H1 (cell line): Measurements from ENCODE around the gene RGS5. TPM values are rescaled to one million over a fixed set of nuclear protein-coding genes. Genes with fewer than 3 reads are reported as not detected.

Experiments used
- CTCF ChIA-PET: fragments of 300-600 bp; sonication (Branson Sonifier 250); formaldehyde crosslinking; loops from one replicate; lab custom pipeline; 2021; ENCODE audit not compliant: partially characterized antibody; lab: Charles Lee
- POLR2A ChIA-PET: fragments of 300-600 bp; sonication (Branson Sonifier 250); formaldehyde crosslinking; loops from one replicate; lab custom pipeline; 2021; ENCODE audit warnings: inconsistent platforms; ENCODE audit not compliant: partially characterized antibody; lab: Charles Lee
- DNase-seq, 2 experiments: peaks; one replicate each; pipeline versions ENCODE4 v3.0.0 to v3.0.0-alpha.2; 2010 to 2022; ENCODE audit warnings: low spot score in 2 of 2, low read depth in 1 of 2, mixed read lengths in 1 of 2
- FAIRE-seq: peaks from 2 replicates; lab custom pipeline; 2011; peaks lifted over from hg19 to GRCh38; lab: Jason Lieb, UNC
- H2AFZ ChIP-seq: 2 replicates; pipeline ENCODE4 v1.8.1; 2012; ENCODE audit warnings: low read length, inconsistent platforms
- H2AK5ac ChIP-seq: 2 replicates; pipeline ENCODE4 v1.6.1; 2013; ENCODE audit warnings: low read depth, low read length
- H2BK120ac ChIP-seq: replicated peaks from 2 replicates; pipeline ENCODE3; 2013; ENCODE audit warnings: low read depth, low read length, inconsistent platforms
- H2BK12ac ChIP-seq: 2 replicates; pipeline ENCODE4 v1.6.1; 2013; ENCODE audit warnings: low read depth, low read length
- H2BK15ac ChIP-seq: 2 replicates; pipeline ENCODE4 v1.6.1; 2013; ENCODE audit warnings: low read length
- H2BK20ac ChIP-seq: 2 replicates; pipeline ENCODE4 v1.6.1; 2013; ENCODE audit warnings: low read length
- H2BK5ac ChIP-seq: 2 replicates; pipeline ENCODE4 v1.6.1; 2013; ENCODE audit warnings: low read depth, low read length
- H3K14ac ChIP-seq: 2 replicates; pipeline ENCODE4 v1.6.1; 2013; ENCODE audit warnings: inconsistent platforms; ENCODE audit not compliant: insufficient read length
- H3K18ac ChIP-seq: 2 replicates; pipeline ENCODE4 v1.6.1; 2013; ENCODE audit warnings: low read length; ENCODE audit errors: extremely low read depth
- H3K23ac ChIP-seq: 2 replicates; pipeline ENCODE4 v1.6.1; 2013; ENCODE audit warnings: inconsistent platforms; ENCODE audit not compliant: insufficient read length
- H3K23me2 ChIP-seq: 2 replicates; pipeline ENCODE4 v1.6.1; 2013; ENCODE audit warnings: low read depth, low read length
- H3K27ac ChIP-seq: 2 replicates; pipeline ENCODE4 v1.6.1; 2011; ENCODE audit warnings: low read depth, low read length, inconsistent platforms
- H3K27me3 ChIP-seq, 4 experiments: replicated peaks in 1 of 4; 1 replicate in 1 of 4; 2 replicates in 3 of 4; pipeline versions ENCODE4 v1.6.1 to v1.8.1; 2011 to 2013; ENCODE audit warnings: low read length in 3 of 4, mild to moderate bottlenecking in 3 of 4, inconsistent platforms in 2 of 4, mixed read lengths in 2 of 4, moderate library complexity in 1 of 4; ENCODE audit not compliant: control insufficient read depth in 3 of 4, insufficient read depth in 3 of 4; ENCODE audit errors: extremely low read depth in 1 of 4
- H3K36me3 ChIP-seq, 4 experiments: 2 replicates each; pipeline versions ENCODE4 v1.6.1 to v1.8.1; 2011 to 2013; ENCODE audit warnings: mild to moderate bottlenecking in 4 of 4, low read length in 3 of 4, moderate library complexity in 2 of 4, control low read depth in 1 of 4, inconsistent platforms in 1 of 4; ENCODE audit not compliant: insufficient read depth in 4 of 4, control insufficient read depth in 2 of 4
- H3K4ac ChIP-seq: replicated peaks from 2 replicates; pipeline ENCODE3; 2013; ENCODE audit warnings: low read length, low read depth, mixed read lengths, inconsistent platforms; ENCODE audit not compliant: insufficient read length
- H3K4me1 ChIP-seq, 4 experiments: replicated peaks in 1 of 4; 1 replicate in 1 of 4; 2 replicates in 3 of 4; pipeline versions ENCODE4 v1.6.1 to v1.8.1; 2011 to 2013; ENCODE audit warnings: low read length in 3 of 4, inconsistent platforms in 2 of 4, mixed read lengths in 1 of 4; ENCODE audit not compliant: insufficient read depth in 4 of 4, control insufficient read depth in 3 of 4
- H3K4me2 ChIP-seq, 2 experiments: 2 replicates each; pipeline versions ENCODE4 v1.6.1 to v1.8.1; 2011 to 2013; ENCODE audit warnings: low read depth in 2 of 2, low read length in 2 of 2, control low read depth in 1 of 2, inconsistent platforms in 1 of 2, mild to moderate bottlenecking in 1 of 2; ENCODE audit not compliant: insufficient read depth in 1 of 2
- H3K4me3 ChIP-seq, 4 experiments: fragments of 200-600, 300-600 bp in 1 of 4; sonication (generic), shearing (Covaris generic), sonication (Bioruptor Twin) in 1 of 4; 2 replicates each; pipeline versions ENCODE4 v1.5.1 to v1.8.1; 2011 to 2016; ENCODE audit warnings: low read length in 4 of 4, low read depth in 3 of 4, control low read depth in 2 of 4, inconsistent platforms in 2 of 4, mild to moderate bottlenecking in 2 of 4, mixed read lengths in 1 of 4, moderate library complexity in 1 of 4; ENCODE audit not compliant: insufficient read depth in 2 of 4; ENCODE audit errors: extremely low read depth in 1 of 4
- H3K56ac ChIP-seq: replicated peaks from 2 replicates; pipeline ENCODE3; 2013; ENCODE audit warnings: low read depth, mild to moderate bottlenecking, mixed read lengths, low read length, inconsistent platforms; ENCODE audit not compliant: insufficient read length
- H3K79me1 ChIP-seq: 2 replicates; pipeline ENCODE4 v1.6.1; 2013; ENCODE audit warnings: low read depth, low read length, control low read depth
- H3K79me2 ChIP-seq, 2 experiments: 2 replicates each; pipeline versions ENCODE4 v1.6.1 to v1.8.1; 2012 to 2013; ENCODE audit warnings: low read length in 2 of 2, mild to moderate bottlenecking in 2 of 2, inconsistent platforms in 1 of 2; ENCODE audit not compliant: insufficient read depth in 2 of 2, control insufficient read depth in 1 of 2
- H3K9ac ChIP-seq, 4 experiments: replicated peaks in 1 of 4; 1 replicate in 1 of 4; 2 replicates in 3 of 4; pipeline versions ENCODE4 v1.6.1 to v1.8.1; 2011 to 2013; ENCODE audit warnings: low read depth in 3 of 4, low read length in 3 of 4, control low read depth in 2 of 4, mild to moderate bottlenecking in 2 of 4, moderate library complexity in 2 of 4, inconsistent platforms in 1 of 4; ENCODE audit errors: extremely low read depth in 1 of 4
- H3K9me3 ChIP-seq, 2 experiments: 2 replicates each; pipeline versions ENCODE4 v1.6.1 to v1.8.1; 2012 to 2013; ENCODE audit warnings: mild to moderate bottlenecking in 2 of 2, moderate library complexity in 2 of 2, control low read depth in 1 of 2, inconsistent platforms in 1 of 2, low read depth in 1 of 2, low read length in 1 of 2, mixed read lengths in 1 of 2; ENCODE audit not compliant: insufficient read depth in 2 of 2
- H4K20me1 ChIP-seq, 2 experiments: replicated peaks in 1 of 2; 2 replicates each; pipeline versions ENCODE3 to v1.8.1; 2011 to 2013; ENCODE audit warnings: inconsistent platforms in 2 of 2, low read length in 2 of 2, mild to moderate bottlenecking in 1 of 2; ENCODE audit not compliant: insufficient read depth in 2 of 2, control insufficient read depth in 1 of 2
- H4K5ac ChIP-seq: 2 replicates; pipeline ENCODE4 v1.6.1; 2013; ENCODE audit warnings: low read length, low read depth, mixed read lengths, inconsistent platforms; ENCODE audit not compliant: insufficient read length
- H4K8ac ChIP-seq: 2 replicates; pipeline ENCODE4 v1.8.0; 2013; ENCODE audit warnings: mild to moderate bottlenecking, moderate library complexity, low read length, inconsistent platforms; ENCODE audit not compliant: insufficient read depth; ENCODE audit errors: extremely low read depth
- H4K91ac ChIP-seq: replicated peaks from 2 replicates; pipeline ENCODE3; 2013; ENCODE audit warnings: low read length, mixed read lengths, inconsistent platforms; ENCODE audit not compliant: insufficient read length
- BRCA1 ChIP-seq: IDR thresholded peaks from 2 replicates; pipeline ENCODE4 v1.6.1; 2012; ENCODE audit warnings: low read depth, low read length, improper control_type of control experiment
- MAX ChIP-seq: IDR thresholded peaks from 2 replicates; pipeline ENCODE4 v1.6.1; 2012; ENCODE audit warnings: inconsistent platforms
- POLR2A ChIP-seq, 2 experiments: IDR thresholded peaks; 1 replicate in 1 of 2; 2 replicates in 1 of 2; pipeline ENCODE4 v1.6.1; 2011; ENCODE audit warnings: low read depth in 2 of 2, low read length in 2 of 2, mild to moderate bottlenecking in 2 of 2; ENCODE audit errors: control extremely low read depth in 1 of 2
- POU5F1 ChIP-seq: IDR thresholded peaks from 2 replicates; pipeline ENCODE4 v1.6.1; 2011; ENCODE audit warnings: low read depth, mild to moderate bottlenecking, low read length, moderate library complexity
- SAP30 ChIP-seq: fragments of 300-600 bp; sonication (generic); IDR thresholded peaks from 2 replicates; pipeline ENCODE4 v1.7.1; 2012; ENCODE audit warnings: low read length, moderate library complexity, mild to moderate bottlenecking, inconsistent platforms; ENCODE audit not compliant: insufficient read depth, insufficient replicate concordance
- SRF ChIP-seq: IDR thresholded peaks from 2 replicates; pipeline ENCODE4 v1.6.1; 2011; ENCODE audit warnings: mild to moderate bottlenecking, low read depth, low read length, moderate library complexity
- TAF1 ChIP-seq: IDR thresholded peaks from 2 replicates; pipeline ENCODE4 v1.6.1; 2011; ENCODE audit warnings: mild to moderate bottlenecking, low read depth, low read length
- TAF7 ChIP-seq: optimal IDR thresholded peaks from 2 replicates; pipeline ENCODE3; 2011; ENCODE audit warnings: low read depth, mild to moderate bottlenecking, inconsistent platforms, low read length, moderate library complexity, borderline replicate concordance
- ZNF274 ChIP-seq: IDR thresholded peaks from 2 replicates; pipeline ENCODE4 v1.7.0; 2012; ENCODE audit warnings: low read length, borderline replicate concordance; ENCODE audit errors: extremely low read depth
- WGBS, 2 experiments: shearing (Covaris generic) in 1 of 2; methylation state at CpG; one replicate each; pipeline versions ENCODE4 v1.1.6 to v1.1.7; 2013 to 2015; ENCODE audit warnings: low lambda C conversion rate in 2 of 2, mixed read lengths in 2 of 2, inconsistent platforms in 1 of 2, low coverage in 1 of 2, missing lambda C conversion rate in 1 of 2; ENCODE audit not compliant: insufficient replicate concordance in 2 of 2, insufficient coverage in 1 of 2, insufficient read length in 1 of 2; ENCODE audit errors: extremely low coverage in 1 of 2, missing lambda C conversion rate in 1 of 2; 5-methylcytosine and 5-hydroxymethylcytosine counted together
- polyA plus RNA-seq, 7 experiments: library from polyadenylated mRNA; depleted of rRNA in 3 of 7; stranded (reverse) in 5 of 7; unstranded in 2 of 7; fragments of >200 nt in 5 of 7; fragments of 200-250 nt in 2 of 7; gene quantifications; 1 replicate in 5 of 7; 2 replicates in 1 of 7; 4 replicates in 1 of 7; pipeline versions ENCODE4 v1.2.1 to v1.2.3, GENCODE V29; 2011 to 2013; ENCODE audit warnings: missing spikeins in 2 of 7, mixed read lengths in 2 of 7
- total RNA-seq: library from RNA; stranded (reverse); fragmentation: NEBNext Ultra II Directional; extraction: Animal tissue kit (Norgen Biotek cat#: 25700); gene quantifications from 2 replicates; pipeline ENCODE4 v1.2.1, GENCODE V29; 2021
- TF ChIP-seq, protein P1 (sequence below): IDR thresholded peaks from 2 replicates; pipeline ENCODE4 v1.6.1; 2011; ENCODE audit warnings: low read depth, mild to moderate bottlenecking, low read length; ENCODE audit not compliant: insufficient read depth

The RGS5 gene
- total and polyA plus RNA-seq, 2 of the 8 experiments (the other 6 are each of a cell fraction or from before 2014, with no cell fraction given): 75.5 to 103 TPM

DNA sequence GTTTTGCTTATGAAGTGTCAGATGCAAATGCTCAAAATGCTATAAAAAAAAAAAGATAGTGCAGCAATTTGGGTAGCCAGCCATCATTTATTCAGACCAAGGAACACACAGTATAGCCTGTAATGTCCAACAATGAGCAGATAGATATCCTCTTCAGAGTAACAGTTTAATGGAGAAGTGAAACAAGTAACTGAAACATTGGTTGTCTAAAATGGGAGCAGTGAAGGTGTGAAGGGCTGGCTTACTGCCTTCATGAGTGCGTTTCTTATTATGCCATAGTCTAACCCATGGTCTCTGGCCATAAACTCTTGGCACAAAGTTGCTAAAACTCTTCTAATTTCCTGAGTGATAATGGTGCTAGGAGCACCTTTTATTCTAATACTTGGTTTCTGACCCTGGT, 11.4 kb downstream of the RGS5 start:
- H3K4me3 ChIP-seq: no peak overlapping the region
- H3K18ac ChIP-seq: no peak overlapping the region
- H3K4me2 ChIP-seq: no peak overlapping the region
- no peak for DNase-seq
- H2BK12ac ChIP-seq: no peak overlapping the region
- no peaks in the 10 kb centered on the region; a peak in 1 of 4 replicates for H3K79me2 ChIP-seq
- H3K9ac ChIP-seq: no peak overlapping the region
- no peak overlapping the region for H2AK5ac ChIP-seq
- H4K5ac ChIP-seq: no peak overlapping the region
- no peak overlapping the region for H2BK20ac ChIP-seq
- H3K27ac ChIP-seq: no peak overlapping the region
- H2BK5ac ChIP-seq: no peak overlapping the region
- H3K23ac ChIP-seq: no peak overlapping the region
- H3K9me3 ChIP-seq: no peaks in the 10 kb centered on the region
- H3K4me1 ChIP-seq: no peaks in the 10 kb centered on the region; a peak in 1 of 7 replicates
- no peak overlapping the region for H2AFZ ChIP-seq
- no peak overlapping the region for H2BK120ac ChIP-seq
- no peaks in the 10 kb centered on the region for H3K23me2 ChIP-seq
- H3K36me3 ChIP-seq: no peaks in the 10 kb centered on the region
- H3K56ac ChIP-seq: no peak overlapping the region
- no peak overlapping the region for H3K4ac ChIP-seq
- no peaks in the 10 kb centered on the region for H3K27me3 ChIP-seq
- ChIA-PET CTCF (interaction anchor here (1.1 kb wide), 1 partner anchor 11 kb away, joined by 3 read pairs; the partner anchor contains the start of gene RGS5), POLR2A (interaction anchor here (1.0 to 2.1 kb wide), 2 partner anchors 12 to 29 kb away, joined by 3 to 17 read pairs; partner anchors contain the start of gene RGS5)
- H4K8ac ChIP-seq: no peak overlapping the region
- no peak for FAIRE-seq
- no peaks in the 10 kb centered on the region for H4K20me1 ChIP-seq
- no peaks in the 10 kb centered on the region for H3K79me1 ChIP-seq
- H4K91ac ChIP-seq: no peak overlapping the region
- H3K14ac ChIP-seq: no peak overlapping the region
- H2BK15ac ChIP-seq: no peak overlapping the region
- WGBS, 2 experiments: 94% methylated on average over 1 of the region's 1 CpG; no CpG with 5 or more reads in 1 of the 2 experiments
- no peak for TF ChIP-seq BRCA1
- no peak for TF ChIP-seq SRF
- TF ChIP-seq, protein P1, sequence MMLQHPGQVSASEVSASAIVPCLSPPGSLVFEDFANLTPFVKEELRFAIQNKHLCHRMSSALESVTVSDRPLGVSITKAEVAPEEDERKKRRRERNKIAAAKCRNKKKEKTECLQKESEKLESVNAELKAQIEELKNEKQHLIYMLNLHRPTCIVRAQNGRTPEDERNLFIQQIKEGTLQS: no peak
- TF ChIP-seq TAF7: no peak
- TF ChIP-seq TAF1: no peak
- no peak for TF ChIP-seq ZNF274
- no peak for TF ChIP-seq SAP30
- TF ChIP-seq POLR2A (IDR thresholded peaks at IDR 0.05; ENCODE audit: control extremely low read depth in 1 of 2, low read depth in 2 of 2, low read length in 2 of 2): no peak
- TF ChIP-seq POU5F1: no peak
- no peak for TF ChIP-seq MAX
